IPS-NIHi11 (cell line): ENCODE results near the gene SH2B2.
A peak's percentile ranks its signal among the peaks of the same experiment; 100 is the strongest.

Source experiments
- DNase-seq: peaks from one replicate; pipeline ENCODE4 v3.0.0; 2012; ENCODE audit warnings: mixed read lengths, low spot score

The SH2B2 gene

GRCh38 chr7:102266541-102266940, 20.1 kb upstream of the SH2B2 start:
- DNase-seq, result no peak

DNA sequence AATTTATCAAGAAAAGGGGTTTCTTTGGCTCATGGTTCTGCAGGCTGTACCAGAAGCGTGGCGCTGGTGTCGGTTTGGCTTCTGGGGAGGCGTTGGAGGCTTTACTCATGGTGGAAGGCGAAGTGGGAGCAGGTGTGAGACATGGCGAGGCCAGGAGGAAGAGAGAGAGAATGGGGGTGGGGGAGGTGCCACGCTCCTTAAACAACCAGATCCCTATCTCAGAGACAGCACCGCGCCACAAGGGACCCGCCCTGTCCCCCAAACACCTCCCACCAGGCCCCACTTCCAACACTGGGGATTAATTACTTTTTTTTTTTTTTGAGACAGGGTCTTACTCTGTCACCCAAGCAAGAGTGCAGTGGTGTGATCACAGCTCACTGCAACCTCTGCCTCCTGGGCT, 18.0 kb upstream of the SH2B2 start:
- DNase-seq, result no peak

- no peak for DNase-seq
Measured at GRCh38 chr7:102270178-102270887, 16.3 kb upstream of the SH2B2 start.

GRCh38 chr7:102271158-102271798, 15.4 kb upstream of the SH2B2 start:
- no peak for DNase-seq

DNA sequence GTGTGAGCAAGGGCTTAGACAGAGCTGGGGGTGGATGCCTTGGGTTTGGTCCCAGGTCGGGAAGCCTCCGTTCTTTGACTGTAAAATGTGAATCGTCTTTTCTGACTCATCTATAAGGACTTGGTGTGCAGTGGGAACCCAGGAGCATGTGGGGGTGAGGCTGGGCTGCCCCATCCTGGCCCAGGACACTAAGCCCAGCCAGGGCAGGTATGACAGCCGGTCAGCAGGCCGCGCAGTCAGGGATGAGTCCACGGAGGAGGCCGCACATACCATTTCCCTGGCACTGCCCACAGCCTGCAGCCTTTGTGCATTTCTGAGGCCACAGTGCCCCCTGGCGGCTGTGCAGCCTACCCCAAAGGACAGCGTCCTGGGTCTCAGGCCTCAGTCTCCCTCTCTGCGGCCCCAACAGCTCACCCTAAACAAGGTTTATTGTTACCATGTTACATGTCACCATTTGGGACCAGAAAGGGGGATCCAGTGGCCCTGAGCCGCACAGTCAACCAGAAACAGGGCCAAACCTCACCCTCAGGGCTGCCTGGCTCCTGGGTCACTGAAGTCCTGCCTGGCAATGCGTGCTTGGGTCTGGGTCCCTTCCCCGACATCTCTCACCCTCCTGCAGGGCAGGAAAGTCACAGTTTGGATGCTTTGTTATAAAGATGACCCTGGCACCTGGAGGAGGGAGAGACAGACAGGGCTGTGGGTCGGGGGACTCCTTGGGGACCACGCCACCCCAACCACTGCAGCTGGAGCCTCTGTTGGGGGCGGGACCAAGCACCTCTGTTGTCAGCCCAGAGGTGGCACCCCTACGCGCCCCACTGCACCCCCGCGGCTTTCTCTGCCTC, 14.4 kb upstream of the SH2B2 start:
- peak; percentile 94 for DNase-seq

DNA sequence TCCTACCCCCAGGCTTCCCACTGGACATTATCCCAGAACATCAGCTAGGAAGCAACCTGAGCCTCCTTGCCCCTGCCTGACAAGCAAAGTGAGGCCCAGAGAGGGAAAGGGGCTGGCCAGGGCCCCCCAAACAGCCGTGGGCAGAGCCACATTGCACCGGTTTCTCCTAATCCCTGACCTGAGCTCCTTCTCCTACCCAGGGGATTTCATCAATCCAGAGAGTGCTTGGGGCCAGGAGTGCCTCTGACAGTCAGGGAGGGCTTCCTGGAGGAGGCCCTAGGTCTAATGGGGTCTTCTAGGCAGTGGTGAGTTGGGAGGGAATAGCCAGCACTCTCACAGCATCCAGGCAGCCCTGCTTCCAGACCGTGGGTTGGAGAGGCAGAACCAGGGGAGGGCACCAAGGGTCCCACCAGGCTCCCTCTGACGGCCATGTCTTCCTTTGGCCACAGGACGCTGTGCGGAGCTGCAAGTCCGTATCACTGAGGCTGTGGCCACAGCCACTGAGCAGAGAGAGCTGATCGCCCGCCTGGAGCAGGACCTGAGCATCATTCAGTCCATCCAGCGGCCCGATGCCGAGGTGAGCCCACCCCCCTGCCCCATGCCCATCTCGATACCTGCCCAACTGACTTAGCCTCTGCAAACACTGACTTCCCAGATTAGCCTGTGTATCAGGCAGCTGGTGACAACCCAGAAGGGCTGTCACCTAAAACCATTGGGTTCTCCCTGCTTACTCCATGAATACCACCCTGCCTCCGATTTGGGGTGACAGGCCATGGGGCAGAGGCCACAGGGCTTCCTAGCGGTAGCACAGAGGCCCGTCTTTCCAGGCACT, 13.5 kb upstream of the SH2B2 start:
- DNase-seq, result no peak

- DNase-seq, result peak; percentile 56
Measured at GRCh38 chr7:102273749-102274712, 12.6 kb upstream of the SH2B2 start.

- no peak for DNase-seq
Measured at GRCh38 chr7:102275123-102275703, 11.5 kb upstream of the SH2B2 start.

- no peak for DNase-seq
Measured at GRCh38 chr7:102277901-102278300, 8.8 kb upstream of the SH2B2 start.

- peak; percentile 91 for DNase-seq
Measured at GRCh38 chr7:102279537-102280400, 6.9 kb upstream of the SH2B2 start.

DNA sequence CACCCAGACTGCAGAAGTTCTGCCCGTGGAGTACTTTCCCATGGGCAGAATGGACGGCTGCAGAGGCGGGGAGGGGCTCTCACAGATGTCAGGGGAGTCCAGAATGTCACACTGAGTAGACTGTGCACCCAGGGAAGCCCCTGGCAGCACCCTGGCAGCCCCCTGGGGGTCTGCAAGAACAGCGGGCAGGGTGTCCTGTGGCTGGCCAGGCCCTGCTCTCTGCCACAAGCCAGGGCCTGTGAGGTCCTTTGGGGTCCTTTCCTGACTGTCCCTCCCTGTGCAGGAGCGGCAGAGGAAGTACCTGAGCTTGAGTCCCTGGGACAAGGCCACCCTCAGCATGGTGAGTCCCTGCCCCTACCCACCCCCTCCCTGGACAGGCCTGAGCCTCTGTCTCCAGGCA, 6.1 kb upstream of the SH2B2 start:
- no peak for DNase-seq

DNA sequence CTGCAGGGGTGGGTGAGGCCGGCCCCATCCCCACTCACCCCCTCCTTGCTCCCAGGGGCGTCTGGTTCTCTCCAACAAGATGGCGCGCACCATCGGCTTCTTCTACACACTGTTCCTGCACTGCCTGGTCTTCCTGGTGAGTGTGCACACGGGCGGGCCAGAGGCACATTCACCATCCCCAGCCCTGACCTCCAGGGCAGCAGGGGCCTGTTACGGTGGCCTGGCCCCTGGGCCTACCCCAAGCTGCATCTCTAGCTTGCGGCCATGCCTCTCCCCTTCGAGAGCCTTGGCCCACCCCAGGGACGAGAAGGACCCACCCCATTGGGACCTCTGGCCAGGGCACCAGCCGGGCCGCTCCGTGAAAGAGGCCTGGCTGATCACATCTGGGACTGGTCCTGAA, 4.9 kb upstream of the SH2B2 start:
- DNase-seq, result no peak

- no peak for DNase-seq
Measured at GRCh38 chr7:102282465-102283362, 4.0 kb upstream of the SH2B2 start.

- no peak for DNase-seq
Measured at GRCh38 chr7:102283477-102284189, 3.0 kb upstream of the SH2B2 start.

DNA sequence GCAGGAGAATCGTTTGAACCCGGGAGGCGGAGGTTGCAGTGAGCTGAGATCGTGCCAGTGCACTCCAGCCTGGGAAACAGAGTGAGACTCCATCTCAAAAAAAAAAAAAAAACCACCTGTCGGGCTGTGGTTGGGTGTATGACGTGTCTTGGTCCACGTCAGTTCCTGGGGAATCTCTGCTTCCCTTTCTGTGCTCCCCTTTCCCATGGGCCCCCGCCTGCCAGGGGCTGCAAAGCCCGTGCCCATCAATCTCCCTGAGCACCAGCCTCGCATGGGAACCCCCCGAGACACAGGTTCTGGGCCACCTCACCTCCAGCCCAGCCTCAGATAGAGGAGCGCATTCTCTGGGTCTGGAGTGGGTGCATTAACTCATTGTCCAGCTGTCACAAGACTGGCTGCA, 2.3 kb upstream of the SH2B2 start:
- DNase-seq, result no peak

- DNase-seq, result no peak
Measured at GRCh38 chr7:102284891-102285539, 1.7 kb upstream of the SH2B2 start.

GRCh38 chr7:102285540-102286236, 980 bp upstream of the SH2B2 start:
- DNase-seq, result no peak
